Activated CD4-positive, CD25-positive, alpha-beta regulatory T cell treated with anti-CD3 and anti-CD28 coated beads, Interleukin-2, amount 50 U/mL, for 16 hours (primary cell): Measurements from ENCODE around the gene SPARCL1.

Source experiments
- DNase-seq: peaks from one replicate; pipeline ENCODE4 v3.0.0-alpha.2; 2020; ENCODE audit warnings: low read depth, low spot score

The SPARCL1 gene

GRCh38 chr4:87541956-87542709 lies 13.0 kb upstream of the SPARCL1 start:
- no peak for DNase-seq

GRCh38 chr4:87541521-87541920 lies 12.3 kb upstream of the SPARCL1 start:
- DNase-seq = no peak

- DNase-seq = no peak
Measured at GRCh38 chr4:87540146-87541058, 11.2 kb upstream of the SPARCL1 start.

GRCh38 chr4:87532907-87533306 lies 3.7 kb upstream of the SPARCL1 start:
- no peak for DNase-seq

GRCh38 chr4:87532109-87532508 lies 2.9 kb upstream of the SPARCL1 start:
- DNase-seq = no peak

GRCh38 chr4:87531621-87532020 lies 2.4 kb upstream of the SPARCL1 start:
- DNase-seq = no peak

- DNase-seq = no peak
Measured at GRCh38 chr4:87530868-87531267, 1.7 kb upstream of the SPARCL1 start.

GRCh38 chr4:87530229-87530628 lies 1.1 kb upstream of the SPARCL1 start:
- DNase-seq = no peak

GRCh38 chr4:87527431-87528220 lies 1.6 kb downstream of the SPARCL1 start:
- DNase-seq = no peak

- DNase-seq = no peak
Measured at GRCh38 chr4:87525636-87526295, 3.4 kb downstream of the SPARCL1 start.

GRCh38 chr4:87524456-87524855 lies 4.7 kb downstream of the SPARCL1 start:
- DNase-seq = no peak

- DNase-seq = no peak
Measured at GRCh38 chr4:87523307-87523706, 5.9 kb downstream of the SPARCL1 start.

GRCh38 chr4:87521757-87522374 lies 7.3 kb downstream of the SPARCL1 start:
- DNase-seq = no peak

- DNase-seq = no peak
Measured at GRCh38 chr4:87521319-87521718, 7.9 kb downstream of the SPARCL1 start.

- DNase-seq = no peak
Measured at GRCh38 chr4:87517621-87518020, 11.6 kb downstream of the SPARCL1 start.

GRCh38 chr4:87516683-87517082 lies 12.5 kb downstream of the SPARCL1 start:
- no peak for DNase-seq

- no peak for DNase-seq
Measured at GRCh38 chr4:87512400-87512799, 16.8 kb downstream of the SPARCL1 start.

- no peak for DNase-seq
Measured at GRCh38 chr4:87511500-87511899, 17.7 kb downstream of the SPARCL1 start.

- no peak for DNase-seq
Measured at GRCh38 chr4:87510747-87511146, 18.4 kb downstream of the SPARCL1 start.

GRCh38 chr4:87506974-87507701 lies 22.0 kb downstream of the SPARCL1 start:
- no peak for DNase-seq
